SKM-1 treated with dmso at 0.1 percent for 144 hours (cell line): ENCODE results near the gene XXYLT1.

Source experiments
- DNase-seq: peaks from one replicate; lab custom pipeline; 2025; ENCODE audit not compliant: unreplicated experiment; lab: John Stamatoyannopoulos, UW

The XXYLT1 gene

DNA sequence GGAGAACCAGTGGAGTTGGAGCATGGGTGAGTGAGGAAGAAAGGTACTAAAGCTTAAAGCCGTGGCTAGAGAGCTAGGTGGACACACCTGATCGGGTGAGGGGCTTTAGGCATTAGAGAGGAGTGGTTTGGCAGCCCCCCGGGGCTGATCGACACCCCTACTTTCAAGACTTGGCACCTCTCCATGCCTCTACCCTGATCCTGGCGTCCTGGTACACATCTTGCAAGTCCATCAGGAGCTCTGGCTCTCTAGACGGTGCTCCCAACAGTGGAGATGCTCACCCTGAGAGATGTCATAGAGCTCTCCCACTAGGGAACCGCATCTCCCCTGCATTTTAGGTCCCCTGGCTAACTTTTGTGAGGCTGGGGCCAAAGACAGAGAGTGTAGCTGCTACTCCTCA, 98.1 kb downstream of the XXYLT1 start:
- no peak for DNase-seq

DNA sequence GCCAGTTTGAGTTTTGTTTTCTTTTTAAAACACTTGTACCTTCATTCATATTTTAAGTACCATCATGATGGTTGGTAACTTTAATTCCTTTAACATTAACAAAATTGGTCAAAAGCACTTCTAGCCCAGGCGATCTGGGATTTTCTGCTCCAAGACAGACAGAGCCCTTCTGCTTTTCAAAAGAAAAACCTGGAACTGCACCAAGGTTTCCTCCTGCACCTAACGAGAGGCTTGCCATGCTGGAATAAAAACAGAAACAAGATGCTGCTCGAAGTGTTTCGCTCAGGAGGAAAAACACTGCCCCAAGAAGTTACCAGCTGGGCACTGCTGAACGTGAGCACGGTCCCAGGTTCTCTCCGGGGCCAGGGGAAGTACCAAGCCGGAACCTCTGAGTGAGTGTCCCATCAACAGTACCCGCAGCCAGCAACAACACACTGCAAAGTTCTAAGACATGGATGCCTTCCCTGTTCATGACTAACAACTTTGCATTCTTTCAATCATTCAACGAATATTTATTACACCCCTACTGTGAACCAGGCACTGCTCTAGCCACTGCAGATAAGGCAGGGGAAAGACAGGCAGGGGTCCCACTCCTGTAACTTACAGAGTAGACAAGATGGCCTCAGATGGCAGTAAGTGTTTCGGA, 98.8 kb downstream of the XXYLT1 start:
- no peak for DNase-seq

DNA sequence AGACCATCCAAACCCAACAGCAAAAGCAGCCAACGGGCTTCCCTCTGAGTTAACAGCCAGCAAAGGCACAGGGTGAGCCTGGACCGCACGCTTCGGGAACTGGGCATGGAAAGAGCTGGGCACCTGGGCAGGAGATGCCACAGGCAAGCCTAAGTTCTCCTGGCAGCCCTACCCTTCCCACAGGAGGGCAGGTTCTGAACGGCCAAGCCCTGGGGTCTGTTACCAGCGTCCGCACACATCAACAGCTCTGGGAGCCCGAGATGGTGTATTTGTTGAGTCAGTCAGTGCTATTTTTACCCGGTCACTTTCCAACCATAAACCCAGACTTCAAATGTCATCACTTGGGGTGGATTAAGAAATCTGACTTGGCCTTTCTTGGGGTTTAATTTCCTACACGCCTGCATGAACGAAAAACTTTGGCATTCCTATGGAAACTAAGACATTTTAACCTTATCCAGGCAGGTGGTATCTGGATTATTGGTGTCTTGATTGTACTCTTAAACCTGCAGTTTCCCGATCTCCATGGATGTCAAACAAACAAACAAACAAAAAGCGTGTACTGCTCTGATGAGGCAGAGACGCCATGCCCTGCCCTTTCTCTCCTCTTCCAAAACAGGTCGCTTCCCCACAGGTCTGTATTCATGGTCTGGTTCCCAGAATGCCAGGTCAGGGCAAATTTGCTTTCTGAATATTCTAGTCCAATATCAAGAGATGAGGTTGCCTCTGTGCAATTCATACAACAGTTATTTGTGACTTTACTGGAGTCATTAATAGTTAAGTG, 99.7 kb downstream of the XXYLT1 start:
- DNase-seq, result no peak

DNA sequence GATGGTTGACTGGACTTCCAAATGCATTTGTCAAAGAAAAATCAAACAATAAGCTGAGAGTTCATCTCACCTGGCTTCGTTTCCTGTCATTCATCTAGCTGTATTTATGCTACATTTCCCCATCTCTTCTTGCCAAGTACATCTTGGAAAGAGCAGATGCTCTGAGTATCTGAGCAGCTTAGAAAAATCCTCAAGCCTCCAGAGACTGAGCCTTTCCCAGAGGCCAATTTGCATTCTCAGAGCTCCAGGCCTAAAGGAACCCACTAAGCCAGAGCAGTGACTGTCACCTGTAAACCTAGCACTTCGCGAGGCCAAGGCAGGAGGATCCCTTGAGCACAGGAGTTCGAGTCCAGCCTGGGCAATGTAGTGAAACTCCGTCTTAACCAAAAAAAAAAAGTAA, 100.5 kb downstream of the XXYLT1 start:
- DNase-seq, result no peak

DNA sequence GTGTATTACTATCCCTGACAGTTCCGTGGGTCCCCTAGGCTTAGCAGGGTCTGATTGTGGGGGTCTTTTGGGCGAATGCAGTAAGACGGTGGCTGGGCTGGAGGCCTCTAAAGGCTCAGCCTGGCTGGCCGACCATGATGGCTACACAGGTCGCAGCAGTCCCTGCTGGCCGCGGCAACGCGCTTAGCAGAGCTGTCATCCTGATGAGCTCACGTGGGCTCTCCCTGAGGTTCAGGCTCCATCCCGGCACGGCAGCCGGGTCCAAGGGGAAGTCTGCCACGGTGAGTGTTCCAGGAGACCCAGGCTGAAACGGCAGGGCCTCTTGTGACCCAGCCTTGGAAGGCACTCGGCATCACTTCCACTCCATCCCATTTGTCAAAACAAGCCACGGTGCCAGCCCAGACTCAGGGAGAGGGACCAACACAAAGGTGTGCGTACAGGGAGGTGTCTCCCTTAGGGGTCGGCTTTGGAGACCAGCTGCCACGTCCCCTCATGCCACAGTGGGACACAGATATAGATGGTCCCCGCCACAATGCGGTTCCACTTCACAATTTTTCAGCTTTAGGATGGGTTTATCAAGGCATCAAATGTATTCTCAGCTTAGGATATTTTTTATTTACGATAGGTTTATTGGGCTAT, 101.8 kb downstream of the XXYLT1 start:
- DNase-seq, result no peak

DNA sequence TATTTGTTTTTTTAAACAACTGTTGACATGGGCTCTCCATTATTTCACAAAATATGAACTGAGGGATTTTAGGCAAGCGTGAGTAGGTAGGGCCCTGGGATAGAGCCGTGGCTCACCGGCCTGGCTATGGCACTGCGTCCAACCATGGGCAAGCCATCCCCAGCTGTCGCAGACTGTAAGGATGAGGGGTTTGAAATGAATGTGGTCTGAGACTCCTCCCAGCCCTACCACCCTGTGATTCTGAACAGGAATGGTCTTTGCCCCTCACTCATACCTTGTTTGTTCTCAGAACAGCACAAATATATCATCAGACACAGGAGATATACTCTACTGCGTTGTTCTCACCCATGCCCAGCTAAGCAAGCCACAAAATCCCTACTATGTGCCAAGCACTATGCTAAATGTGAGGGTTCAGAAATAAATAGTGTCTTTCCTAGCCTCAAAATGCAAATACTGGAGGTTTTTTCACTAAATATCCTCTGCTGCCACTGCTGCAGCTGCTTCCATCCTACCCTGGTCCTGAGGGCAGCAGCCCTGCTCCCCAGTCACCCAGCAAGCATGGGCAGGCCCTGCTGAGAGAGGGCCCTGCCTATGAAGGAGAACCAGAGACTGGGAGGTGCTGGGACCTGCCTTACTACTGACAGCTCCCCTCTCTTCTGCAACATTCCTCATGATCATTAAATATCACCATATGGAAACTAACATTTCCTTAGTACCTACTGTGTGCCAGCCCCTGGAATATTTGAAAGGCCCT, 102.8 kb downstream of the XXYLT1 start:
- no peak for DNase-seq

DNA sequence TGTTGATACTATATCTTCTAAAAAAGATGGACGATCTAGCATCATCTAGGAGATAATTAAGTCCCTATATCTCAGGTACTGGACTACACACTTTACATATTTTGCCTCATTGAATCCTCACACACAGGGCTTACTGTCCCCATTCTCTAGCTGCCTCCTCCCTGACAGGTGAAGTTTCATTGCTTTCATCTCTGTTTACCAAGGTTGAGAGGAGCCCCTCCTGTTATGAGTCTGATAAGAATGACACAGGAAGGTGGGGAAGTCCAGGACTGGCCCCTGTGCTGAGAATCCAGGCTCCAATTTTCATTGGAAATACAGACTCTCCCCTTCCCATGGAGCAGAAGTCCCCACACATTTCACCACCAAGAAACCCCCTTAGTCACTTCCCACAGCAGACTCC, 105.2 kb downstream of the XXYLT1 start:
- DNase-seq, result no peak

DNA sequence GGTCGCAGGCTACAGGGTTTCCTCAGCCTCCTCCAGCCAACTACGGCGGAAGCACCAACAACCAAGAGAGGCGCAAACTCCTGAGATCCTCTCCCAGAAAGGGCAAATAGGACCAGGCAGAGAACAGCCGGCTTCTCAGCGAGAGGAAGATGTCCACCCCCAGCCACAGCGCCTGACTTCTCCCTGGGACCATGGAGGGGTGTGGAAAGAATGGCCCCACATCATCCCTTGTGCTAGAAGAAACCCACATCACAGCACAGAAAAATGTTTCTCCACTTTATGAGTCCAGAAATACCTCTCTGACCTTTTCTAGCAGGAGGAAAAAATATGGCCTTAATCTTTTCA, 105.7 kb downstream of the XXYLT1 start:
- no peak for DNase-seq

DNA sequence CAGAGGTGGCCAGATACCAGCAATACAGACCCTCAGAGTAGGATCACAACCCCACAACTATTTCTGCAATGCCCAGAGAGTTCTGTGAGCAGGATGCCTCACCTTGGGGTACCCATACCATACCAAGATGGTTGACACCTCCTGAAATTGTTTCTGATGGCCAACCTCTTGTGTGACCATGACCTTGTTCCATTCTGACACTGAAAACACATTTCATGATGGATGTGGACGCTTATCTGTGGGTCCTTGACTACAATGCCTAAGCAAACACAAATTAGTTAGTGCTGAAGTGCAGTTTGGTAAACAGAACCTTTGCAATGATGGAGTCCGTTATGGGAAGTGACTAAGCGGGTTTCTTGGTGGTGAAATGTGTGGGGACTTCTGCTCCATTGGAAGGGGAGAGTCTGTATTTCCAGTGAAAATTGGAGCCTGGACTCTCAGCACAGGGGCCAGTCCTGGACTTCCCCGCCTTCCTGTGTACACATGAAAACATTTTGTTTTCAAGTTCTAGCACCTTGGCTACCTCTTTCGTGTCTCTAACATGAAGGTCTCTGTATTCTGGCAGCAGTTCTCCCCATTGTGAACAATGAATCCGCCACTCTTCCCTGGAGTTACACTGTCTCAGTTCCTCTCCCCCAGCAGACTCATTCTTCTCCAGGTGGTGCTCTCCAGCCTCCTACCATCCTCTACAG, 106.2 kb downstream of the XXYLT1 start:
- DNase-seq, result no peak

DNA sequence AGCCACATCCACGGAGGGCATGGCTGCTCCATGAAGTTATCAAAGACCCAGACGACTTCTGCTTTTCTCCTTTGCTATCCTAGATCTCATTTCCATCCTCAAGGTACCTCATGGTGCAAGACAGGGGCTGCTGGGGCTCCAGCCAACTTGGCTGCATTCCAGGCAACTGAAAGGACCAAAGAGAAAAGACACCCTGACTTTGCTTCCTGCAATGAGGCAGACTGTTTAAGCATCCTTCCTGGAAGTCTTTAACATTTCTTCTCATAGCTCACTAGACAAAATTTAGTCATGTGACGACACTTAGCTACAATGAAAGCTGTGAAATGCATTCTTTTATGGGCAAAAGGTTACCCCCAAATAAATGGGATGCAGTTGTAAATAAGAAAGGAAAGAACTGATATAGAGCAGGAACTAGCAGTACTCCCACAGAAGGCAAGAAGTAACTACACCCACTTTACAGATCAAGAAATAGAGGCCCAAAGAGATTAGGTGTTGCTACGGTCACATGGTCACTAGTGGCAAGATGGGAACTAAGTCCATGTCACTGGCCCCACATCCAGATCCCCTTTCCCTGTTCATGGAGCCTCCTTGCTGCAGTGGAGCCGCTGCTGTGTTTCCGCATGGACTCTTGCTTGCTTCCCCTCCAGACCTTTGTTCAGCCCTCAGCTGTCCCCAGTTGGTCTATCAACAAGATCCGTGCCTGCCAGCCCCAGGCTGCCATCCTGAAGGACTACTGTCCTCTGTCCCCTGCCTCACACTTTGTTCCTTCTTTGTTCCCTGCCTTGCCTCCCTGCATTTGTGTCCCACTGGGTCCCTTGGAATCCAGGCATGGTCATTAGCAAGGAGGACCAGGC, 107.0 kb downstream of the XXYLT1 start:
- DNase-seq, result peak; percentile 17

DNA sequence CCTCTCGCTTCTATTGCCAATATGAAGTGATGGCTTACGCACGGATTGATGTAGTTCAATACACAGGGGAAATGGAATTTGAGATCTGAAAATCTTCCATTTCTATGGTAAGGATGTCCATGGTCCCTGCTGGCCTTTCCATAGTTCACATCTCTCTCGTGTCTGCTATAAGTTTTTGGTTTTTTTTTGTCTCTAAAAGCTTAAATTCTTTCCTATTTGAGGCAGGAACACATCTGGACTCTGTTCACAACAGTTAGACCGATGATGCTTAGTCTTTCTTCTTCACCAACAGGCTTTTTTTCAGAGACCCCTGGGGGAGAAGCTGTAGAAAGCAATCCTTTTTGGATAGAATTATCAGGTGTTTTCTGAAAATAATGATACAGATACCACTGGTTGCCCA, 108.1 kb downstream of the XXYLT1 start:
- DNase-seq, result no peak

DNA sequence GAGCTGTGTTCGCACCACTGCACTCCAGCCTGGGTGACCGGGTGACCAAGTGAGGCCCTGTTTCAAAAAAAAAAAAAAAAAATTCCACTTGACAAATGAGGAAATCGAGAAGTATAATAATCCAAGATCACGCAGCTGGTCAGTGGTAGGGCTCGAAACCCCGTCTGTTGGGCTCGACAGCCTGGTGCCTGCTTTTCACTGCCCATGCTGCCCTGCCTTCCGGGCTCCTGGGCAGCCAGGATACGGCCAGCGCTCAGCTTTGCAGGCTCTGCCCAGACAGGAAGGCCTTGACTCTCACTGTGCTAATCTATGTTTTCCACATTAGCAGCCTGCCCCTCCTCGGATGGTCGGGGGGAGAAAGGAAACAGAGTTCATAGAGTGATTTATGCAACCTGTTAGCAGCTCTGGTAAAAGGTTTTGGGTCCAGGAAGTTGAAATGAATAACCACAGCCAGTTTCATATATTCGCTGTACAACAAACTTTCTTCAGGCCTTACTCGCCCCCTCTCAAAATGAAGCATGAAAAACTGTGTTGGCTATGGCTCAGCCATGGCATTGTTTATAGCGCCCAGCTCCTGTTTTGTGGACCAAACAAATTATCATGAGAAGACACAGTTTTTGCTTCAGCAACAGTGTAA, 108.8 kb downstream of the XXYLT1 start:
- no peak for DNase-seq

DNA sequence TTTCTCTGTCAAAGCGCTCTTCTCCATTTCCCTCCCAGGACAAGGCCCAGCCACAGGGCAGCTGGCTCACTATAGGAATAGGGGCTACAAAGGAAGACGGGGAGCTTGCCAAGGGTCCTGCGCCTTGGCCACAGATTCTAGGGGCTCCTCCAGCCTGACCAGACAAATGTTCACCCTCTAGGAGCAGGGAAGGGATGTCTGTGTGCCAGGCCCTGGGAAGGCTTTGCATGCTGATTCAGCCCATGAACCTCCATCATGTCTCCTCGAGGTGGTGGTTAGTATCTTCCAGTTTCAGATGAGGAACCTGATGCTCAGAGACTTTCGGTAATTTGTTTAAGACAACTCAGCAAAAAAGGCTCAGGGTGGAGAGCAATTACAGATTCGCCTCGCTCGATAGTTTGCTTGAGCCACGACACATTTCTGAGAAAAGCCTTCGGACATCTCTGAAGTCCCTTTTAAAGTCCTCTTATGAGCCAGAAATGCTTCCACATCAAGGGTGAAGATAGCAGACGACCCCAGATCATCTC, 110.0 kb downstream of the XXYLT1 start:
- no peak for DNase-seq

DNA sequence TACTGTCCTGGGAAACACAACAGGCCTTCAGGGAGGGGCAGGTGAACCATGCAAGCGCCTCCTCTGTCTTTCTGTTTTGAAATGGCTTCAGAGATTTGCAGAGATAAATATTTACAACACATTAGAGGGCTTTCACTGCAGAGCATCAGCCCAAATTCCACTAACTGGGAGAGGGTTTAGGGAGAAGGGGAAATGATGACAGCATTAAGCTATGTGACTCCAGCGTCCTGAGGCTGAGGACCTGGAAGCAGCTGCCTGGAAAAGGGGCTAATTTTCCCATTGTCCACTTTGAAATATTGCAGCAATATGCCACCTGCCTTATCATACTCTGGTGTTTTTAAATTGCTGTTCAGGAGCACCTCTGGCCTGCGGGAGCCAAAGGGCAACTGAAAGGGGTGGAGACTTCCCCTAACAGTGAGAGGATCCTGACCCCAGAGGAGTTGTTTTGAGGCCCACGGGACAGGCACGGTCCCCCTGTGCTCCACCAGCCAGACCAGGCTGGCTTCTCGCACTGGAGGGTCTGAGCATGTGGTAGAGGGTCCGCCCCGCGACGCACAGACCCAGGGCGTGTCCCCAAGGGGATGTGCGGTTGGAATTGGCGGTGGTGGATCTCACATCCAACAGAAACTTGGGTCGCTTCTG, 110.6 kb downstream of the XXYLT1 start:
- no peak for DNase-seq

DNA sequence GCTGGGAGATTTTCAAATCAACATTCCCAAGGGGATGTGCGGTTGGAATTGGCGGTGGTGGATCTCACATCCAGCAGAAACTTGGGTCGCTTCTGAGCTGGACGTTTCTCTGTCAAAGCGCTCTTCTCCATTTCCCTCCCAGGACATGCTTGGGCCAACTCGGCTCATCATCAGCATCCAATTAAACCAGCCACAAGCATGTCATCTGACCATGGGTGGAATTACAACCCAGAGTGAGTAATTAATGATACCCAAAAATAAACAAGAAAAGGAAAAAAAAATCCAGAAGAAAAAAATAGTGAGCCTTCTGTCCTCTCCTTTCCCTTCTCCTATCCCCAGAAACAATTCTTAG, 111.2 kb downstream of the XXYLT1 start:
- DNase-seq, result no peak

DNA sequence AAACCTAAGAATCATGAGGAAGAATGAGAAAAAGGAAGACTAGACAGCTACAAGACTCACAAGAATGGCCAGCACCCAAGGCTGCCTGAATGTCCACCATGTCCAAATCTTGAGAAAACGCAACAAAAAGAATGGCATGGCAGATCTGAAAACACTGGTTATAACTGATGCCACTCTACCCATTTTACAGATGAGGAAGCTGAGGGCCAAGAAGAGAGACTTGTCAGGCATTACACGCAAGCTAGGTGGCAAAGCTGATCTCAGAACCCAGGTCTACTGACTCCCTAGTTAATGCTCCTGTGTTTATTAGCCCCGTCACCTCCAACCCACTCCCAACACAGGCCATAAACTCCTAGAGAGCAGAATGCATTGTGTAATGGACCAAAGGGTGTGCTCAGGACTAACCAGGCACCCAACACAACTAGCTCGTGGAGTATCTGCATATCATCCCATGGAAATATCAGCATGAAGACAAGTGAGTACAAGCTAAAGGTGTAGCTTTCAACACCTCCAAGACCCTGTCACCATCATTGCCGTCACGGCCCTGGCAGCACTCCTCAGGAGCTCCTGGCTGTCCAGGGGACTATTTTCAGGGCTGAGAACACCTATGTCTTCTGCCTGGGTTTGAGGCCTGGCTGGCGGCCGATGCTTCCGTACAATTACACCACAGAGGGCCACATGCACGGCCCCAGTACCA, 111.7 kb downstream of the XXYLT1 start:
- no peak for DNase-seq

DNA sequence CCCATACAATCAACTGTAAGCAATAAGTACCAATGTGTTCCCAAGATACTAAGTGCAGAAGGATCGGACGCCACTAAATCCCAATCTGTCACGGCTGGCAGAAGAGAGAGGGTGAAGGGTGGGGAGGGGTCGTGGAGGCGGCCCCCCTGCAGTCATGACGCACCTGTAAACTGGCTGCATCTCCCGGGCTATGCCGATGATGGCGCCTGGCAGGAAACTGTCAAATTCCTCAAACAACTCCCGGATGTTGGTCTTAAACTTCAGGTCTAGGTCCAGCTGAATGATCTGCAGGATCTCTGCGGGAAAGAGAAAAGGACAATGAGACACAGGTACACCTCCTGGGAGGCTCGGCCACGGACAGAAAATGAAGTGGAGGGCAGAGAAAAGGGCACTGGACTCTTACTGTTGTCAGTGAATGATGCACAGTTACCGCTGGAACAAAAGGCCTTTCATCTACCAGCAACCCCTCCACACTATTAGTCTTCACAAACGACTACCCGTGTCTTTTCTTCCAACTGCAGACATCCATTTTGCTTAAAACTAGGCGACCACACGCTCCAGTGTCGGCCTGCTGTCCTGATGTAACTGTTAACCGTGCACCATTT, 114.6 kb downstream of the XXYLT1 start:
- no peak for DNase-seq

DNA sequence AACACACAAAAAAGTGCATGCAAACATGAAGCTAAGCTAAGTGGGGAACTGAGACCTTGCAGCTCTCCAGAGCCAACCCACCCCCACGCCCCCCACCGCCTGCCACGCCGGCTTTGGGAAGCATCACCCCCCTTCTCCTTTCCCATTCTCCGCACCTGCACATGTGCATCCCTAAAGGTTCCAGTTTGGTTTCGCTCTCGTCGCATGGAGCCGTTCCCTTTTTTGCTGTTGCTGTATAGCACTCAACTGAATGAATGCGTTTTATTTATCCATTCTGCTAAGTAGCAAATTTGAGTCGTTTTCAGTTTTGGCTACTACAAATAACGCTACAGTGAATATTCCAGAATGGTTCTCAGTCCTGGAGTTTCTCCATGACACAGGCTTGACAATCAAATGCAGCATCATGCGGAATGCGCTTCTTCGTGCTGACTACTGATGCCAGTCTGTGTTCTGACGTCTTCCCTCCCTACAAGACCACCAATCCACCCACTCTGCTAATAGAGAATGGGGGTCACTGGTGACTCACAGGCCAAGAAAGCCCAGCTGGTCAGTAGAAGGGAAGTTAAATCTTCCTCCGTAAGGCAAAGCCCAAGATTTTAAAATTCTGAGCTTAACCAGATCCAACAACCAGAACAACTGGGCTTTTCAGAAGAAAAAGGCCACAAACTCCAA, 115.3 kb downstream of the XXYLT1 start:
- no peak for DNase-seq
